GM10266 (cell line): ENCODE measurements around the gene ZNF236.
"Not testable (repeated sequence)": the region's sequence is repeated elsewhere in the genome, so short reads cannot be mapped to it uniquely, and the experiment has no call there.

ENCODE experiments used
- DNase-seq: peaks from one replicate; pipeline ENCODE4 v3.0.0; 2012; ENCODE audit errors: extremely low spot score
- TF ChIP-seq, protein P1 (sequence below): IDR thresholded peaks from 2 replicates; pipeline ENCODE4 v1.5.1; 2012; ENCODE audit warnings: mild to moderate bottlenecking, low read depth; ENCODE audit not compliant: control insufficient read depth, insufficient read depth; ENCODE audit errors: missing control alignments

Gene ZNF236

DNA sequence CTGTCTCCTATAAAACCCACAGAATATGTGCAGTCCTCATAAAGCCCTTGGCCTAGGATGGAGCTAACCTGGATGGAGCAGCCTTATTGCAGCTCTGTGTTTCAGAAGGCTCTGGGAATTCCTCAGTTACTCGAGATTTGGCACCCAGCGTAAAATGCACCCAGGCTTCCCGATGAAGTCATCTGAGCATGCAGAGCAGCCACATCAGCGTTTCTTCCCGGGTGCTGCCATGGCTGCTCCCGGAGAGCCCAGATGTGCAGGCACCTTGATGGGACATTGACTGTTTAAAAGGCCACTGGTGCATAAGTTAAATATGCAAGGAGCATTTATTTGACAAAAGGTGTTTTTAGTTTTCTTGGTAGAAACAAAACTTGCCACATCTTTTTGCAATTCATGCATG, 195.0 kb downstream of the ZNF236 start:
- TF ChIP-seq, protein P1, sequence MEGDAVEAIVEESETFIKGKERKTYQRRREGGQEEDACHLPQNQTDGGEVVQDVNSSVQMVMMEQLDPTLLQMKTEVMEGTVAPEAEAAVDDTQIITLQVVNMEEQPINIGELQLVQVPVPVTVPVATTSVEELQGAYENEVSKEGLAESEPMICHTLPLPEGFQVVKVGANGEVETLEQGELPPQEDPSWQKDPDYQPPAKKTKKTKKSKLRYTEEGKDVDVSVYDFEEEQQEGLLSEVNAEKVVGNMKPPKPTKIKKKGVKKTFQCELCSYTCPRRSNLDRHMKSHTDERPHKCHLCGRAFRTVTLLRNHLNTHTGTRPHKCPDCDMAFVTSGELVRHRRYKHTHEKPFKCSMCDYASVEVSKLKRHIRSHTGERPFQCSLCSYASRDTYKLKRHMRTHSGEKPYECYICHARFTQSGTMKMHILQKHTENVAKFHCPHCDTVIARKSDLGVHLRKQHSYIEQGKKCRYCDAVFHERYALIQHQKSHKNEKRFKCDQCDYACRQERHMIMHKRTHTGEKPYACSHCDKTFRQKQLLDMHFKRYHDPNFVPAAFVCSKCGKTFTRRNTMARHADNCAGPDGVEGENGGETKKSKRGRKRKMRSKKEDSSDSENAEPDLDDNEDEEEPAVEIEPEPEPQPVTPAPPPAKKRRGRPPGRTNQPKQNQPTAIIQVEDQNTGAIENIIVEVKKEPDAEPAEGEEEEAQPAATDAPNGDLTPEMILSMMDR = no peak
- no peak for DNase-seq

GRCh38 chr18:77018650-77019049, 196.3 kb downstream of the ZNF236 start:
- DNase-seq = not testable (repeated sequence)

DNA sequence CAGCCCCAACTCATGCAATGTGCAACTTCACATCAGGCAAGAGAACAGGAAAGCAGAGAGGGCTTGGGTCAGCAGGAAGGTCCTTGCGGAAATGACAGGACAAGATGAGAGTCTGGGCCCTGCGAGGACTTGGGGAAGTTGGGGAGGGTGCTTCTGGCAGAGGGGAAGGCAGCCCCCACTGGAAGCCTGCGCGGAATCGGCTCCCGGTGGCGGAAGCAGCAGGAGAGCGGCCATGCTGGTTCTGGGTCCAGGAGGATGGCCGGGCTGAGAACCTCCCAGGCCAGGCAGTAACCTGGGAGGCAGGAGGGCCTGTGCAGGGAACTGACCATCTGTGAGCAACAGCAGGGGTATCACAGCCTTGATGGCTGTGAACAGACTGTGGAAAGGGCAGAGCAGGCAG, 197.3 kb downstream of the ZNF236 start:
- no peak for DNase-seq
- TF ChIP-seq, protein P1 = no peak
